Measurements from ENCODE around the gene FRMD5.

Gene FRMD5

GRCh38 chr15:44069489-44069888, 125.6 kb downstream of the FRMD5 start:
- TF ChIP-seq, protein P1, sequence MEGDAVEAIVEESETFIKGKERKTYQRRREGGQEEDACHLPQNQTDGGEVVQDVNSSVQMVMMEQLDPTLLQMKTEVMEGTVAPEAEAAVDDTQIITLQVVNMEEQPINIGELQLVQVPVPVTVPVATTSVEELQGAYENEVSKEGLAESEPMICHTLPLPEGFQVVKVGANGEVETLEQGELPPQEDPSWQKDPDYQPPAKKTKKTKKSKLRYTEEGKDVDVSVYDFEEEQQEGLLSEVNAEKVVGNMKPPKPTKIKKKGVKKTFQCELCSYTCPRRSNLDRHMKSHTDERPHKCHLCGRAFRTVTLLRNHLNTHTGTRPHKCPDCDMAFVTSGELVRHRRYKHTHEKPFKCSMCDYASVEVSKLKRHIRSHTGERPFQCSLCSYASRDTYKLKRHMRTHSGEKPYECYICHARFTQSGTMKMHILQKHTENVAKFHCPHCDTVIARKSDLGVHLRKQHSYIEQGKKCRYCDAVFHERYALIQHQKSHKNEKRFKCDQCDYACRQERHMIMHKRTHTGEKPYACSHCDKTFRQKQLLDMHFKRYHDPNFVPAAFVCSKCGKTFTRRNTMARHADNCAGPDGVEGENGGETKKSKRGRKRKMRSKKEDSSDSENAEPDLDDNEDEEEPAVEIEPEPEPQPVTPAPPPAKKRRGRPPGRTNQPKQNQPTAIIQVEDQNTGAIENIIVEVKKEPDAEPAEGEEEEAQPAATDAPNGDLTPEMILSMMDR (IDR thresholded peaks at IDR 0.05) = no peak

DNA sequence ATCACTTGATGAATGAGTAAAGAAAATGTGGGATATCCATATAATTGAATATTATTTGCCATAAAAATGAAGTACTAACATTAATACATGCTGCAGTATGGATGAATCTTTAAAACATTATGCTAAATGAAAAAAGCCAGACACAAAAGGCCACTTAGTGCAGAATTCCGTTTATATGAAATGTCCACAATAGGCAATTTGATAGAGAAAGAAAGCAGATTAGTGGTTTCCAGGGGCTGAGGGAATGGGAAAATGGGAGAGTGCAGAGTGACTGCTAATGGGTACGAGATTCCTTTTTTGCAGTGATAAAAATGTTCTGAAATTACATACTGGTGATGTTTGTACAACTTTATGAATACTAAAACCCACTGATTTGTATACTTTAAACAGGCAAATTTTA, 126.7 kb downstream of the FRMD5 start:
- TF ChIP-seq, protein P1 (IDR thresholded peaks at IDR 0.05) = no peak

- TF ChIP-seq, protein P1 (IDR thresholded peaks at IDR 0.05) = peak; percentile 86
Observed at GRCh38 chr15:44066211-44066827, 128.8 kb downstream of the FRMD5 start.

- TF ChIP-seq, protein P1 (IDR thresholded peaks at IDR 0.05) = no peak
Observed at GRCh38 chr15:44064706-44065105, 130.4 kb downstream of the FRMD5 start.

DNA sequence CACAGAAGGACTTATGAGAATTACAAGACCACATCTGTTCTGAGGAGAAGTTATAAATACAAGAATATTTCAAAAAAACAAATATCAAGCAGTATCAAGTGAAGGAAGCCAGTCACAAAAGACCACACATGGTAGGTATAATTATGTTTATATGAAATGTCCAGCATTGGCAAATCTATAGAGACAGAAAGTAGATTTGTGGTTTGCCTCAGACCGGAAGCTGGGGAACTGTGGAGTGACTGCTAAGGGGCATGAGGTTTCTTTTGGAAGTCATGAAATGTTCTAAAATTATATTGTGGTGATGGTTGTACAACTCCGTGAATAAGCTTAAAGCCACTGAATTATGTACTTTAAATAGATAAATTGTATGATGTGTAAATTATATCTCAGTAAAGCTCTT, 136.9 kb downstream of the FRMD5 start:
- TF ChIP-seq, protein P1 (IDR thresholded peaks at IDR 0.05) = no peak

DNA sequence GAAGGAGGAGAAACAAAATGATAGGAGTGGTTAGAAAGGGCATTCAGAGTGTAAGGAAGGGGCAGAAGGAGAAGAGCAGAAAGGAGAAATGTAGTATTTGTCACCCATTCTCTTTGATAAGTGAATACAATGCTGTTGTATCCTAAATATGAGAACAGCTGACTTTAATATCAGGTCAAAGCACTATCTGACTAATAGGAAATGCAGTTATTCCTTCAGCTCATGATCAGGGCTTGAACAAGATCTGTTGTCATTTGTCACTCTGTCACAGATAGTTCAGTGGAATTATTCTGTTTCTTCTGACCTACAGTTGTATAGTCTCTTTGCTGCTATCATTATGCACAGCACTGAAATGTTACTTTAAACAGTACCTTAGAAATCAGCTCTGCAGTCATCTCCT, 149.4 kb downstream of the FRMD5 start:
- TF ChIP-seq, protein P1 (IDR thresholded peaks at IDR 0.05) = no peak

DNA sequence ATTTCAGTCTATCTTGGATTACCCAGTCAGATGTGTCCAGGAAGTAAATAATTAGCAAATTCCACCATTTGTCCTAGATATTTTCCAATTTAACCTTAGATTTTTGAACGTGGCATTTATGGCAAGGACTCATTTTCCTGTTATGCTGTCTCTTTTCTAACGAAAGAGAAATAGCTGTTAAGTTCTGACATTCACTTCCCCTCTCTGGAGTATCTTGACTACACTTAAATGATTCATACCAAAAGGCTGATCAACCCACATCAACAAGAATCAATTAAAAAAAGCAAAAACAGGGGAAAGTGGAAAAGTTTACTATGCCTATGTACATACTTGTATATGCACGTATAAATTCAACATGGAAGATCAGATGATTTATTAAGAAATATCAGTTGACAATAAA, 149.9 kb downstream of the FRMD5 start:
- TF ChIP-seq, protein P1 (IDR thresholded peaks at IDR 0.05) = no peak

DNA sequence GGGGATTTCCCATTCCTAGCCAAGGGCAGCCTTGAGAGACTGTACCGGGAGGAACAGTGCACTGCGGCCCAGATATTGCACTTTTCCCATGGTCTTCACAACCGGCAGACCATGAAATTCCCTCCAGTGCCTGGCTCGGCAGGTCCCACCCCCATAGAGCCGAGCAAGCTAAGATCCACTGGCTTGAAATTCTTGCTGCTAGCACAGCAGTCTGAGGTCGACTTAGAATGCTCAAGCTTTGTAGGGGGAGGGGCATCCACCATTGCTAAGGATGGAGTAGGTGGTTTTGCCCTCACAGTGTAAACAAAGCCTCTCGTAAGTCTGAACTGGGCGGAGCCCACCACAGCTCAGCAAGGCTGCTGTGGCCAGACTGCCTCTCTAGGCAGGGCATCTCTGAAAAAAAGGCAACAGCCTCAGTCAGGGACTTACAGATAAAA, 156.3 kb downstream of the FRMD5 start:
- TF ChIP-seq, protein P1 (IDR thresholded peaks at IDR 0.05) = no peak
